ENCODE measurements around the gene ZDHHC14. TPM values are rescaled to one million over a fixed set of nuclear protein-coding genes. Genes with fewer than 3 reads are reported as not detected.
A peak's percentile ranks its signal among the peaks of the same experiment; 100 is the strongest.

The ZDHHC14 gene
- total and polyA plus RNA-seq, 7 donors, result 2.4 to 12.6 (median 9.6) TPM

DNA sequence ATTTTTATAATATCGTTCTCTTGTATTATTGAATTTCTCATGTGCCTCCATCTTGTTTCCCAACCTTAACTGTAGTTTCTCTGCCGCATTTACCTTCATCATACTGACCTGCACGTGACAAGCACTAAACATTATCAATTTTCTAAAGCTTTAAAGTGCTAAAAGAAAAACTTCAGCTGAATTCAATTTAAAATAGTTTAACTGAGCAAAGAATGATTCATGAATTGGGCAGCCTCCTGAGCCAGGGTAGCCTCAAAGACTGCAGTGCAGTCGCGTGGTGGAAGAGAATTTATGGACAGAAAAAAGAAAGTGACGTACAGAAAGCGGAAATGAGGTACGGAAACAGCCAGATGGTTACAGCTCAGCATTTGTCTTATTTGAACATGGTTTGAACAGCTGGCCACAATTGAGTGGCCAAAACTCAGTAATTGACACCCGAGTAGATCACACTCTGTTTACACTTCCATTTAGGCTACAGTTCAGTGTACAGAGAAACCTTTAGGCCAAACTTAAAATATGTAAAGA lies 4.2 kb upstream of the ZDHHC14 start:
- intact Hi-C loops (cut with DNase I), result no loop called here
- WGBS, 2 donors, result 75 to 77% methylated on average over 9 of the region's 9 CpGs

GRCh38 chr6:157379656-157380457 lies 1.1 kb upstream of the ZDHHC14 start:
- TF ChIP-seq POLR2AphosphoS5 (IDR thresholded peaks at IDR 0.05) (peak in 3 of 4 donors; percentile 44 to 52 (median 51)), EP300 (IDR thresholded peaks at IDR 0.05) (no peak)
- DNase-seq, result peak; percentile 94

More for the DNA sequence above, 4.2 kb upstream of the ZDHHC14 start:
- Histone ChIP-seq H3K27me3 (no peaks in the 10 kb centered on the region), H3K4me1 (peaks cover 0 to 7% (median 3%) of the 10 kb centered on the region in 4 donors), H3K4me3 (no peak overlapping the region), H3K36me3 (no peaks in the 10 kb centered on the region), H3K9me3 (no peaks in the 10 kb centered on the region), H3K27ac (no peak overlapping the region)
- TF ChIP-seq EP300 (IDR thresholded peaks at IDR 0.05) (no peak), POLR2AphosphoS5 (IDR thresholded peaks at IDR 0.05) (no peak), POLR2A (IDR thresholded peaks at IDR 0.05) (no peak)
- TF ChIP-seq, protein P1, sequence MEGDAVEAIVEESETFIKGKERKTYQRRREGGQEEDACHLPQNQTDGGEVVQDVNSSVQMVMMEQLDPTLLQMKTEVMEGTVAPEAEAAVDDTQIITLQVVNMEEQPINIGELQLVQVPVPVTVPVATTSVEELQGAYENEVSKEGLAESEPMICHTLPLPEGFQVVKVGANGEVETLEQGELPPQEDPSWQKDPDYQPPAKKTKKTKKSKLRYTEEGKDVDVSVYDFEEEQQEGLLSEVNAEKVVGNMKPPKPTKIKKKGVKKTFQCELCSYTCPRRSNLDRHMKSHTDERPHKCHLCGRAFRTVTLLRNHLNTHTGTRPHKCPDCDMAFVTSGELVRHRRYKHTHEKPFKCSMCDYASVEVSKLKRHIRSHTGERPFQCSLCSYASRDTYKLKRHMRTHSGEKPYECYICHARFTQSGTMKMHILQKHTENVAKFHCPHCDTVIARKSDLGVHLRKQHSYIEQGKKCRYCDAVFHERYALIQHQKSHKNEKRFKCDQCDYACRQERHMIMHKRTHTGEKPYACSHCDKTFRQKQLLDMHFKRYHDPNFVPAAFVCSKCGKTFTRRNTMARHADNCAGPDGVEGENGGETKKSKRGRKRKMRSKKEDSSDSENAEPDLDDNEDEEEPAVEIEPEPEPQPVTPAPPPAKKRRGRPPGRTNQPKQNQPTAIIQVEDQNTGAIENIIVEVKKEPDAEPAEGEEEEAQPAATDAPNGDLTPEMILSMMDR (IDR thresholded peaks at IDR 0.05), result no peak
- DNase-seq, result no peak

GRCh38 chr6:157380458-157380778 lies 572 bp upstream of the ZDHHC14 start:
- intact Hi-C loops (cut with DNase I), result loop anchor here (2.0 kb wide), 1 partner anchor 286 kb away; no protein-coding TSS in a partner anchor
- Histone ChIP-seq H3K4me1 (peaks cover 0 to 22% (median 12%) of the 10 kb centered on the region in 4 donors), H3K4me3 (peak overlapping the region; percentile 91 to 98 (median 92)), H3K27ac (peak overlapping the region; percentile 93 to 97 (median 95)), H3K9me3 (no peaks in the 10 kb centered on the region), H3K36me3 (no peaks in the 10 kb centered on the region), H3K27me3 (no peaks in the 10 kb centered on the region)
- no peak for DNase-seq
- 0% methylated on average over 28 of the region's 28 CpGs for WGBS, 2 donors
- TF ChIP-seq EP300 (IDR thresholded peaks at IDR 0.05), result no peak
- TF ChIP-seq POLR2AphosphoS5 (IDR thresholded peaks at IDR 0.05), result no peak
- TF ChIP-seq POLR2A (IDR thresholded peaks at IDR 0.05), result no peak
- TF ChIP-seq, protein P1 (IDR thresholded peaks at IDR 0.05), result no peak

More at GRCh38 chr6:157379656-157380457, 1.1 kb upstream of the ZDHHC14 start:
- intact Hi-C loops (cut with DNase I), result loop anchor here (2.0 kb wide), 1 partner anchor 287 kb away; no protein-coding TSS in a partner anchor
- Histone ChIP-seq H3K36me3 (no peaks in the 10 kb centered on the region), H3K4me3 (peak overlapping the region; percentile 91 to 98 (median 92)), H3K4me1 (peaks cover 0 to 22% (median 12%) of the 10 kb centered on the region in 4 donors), H3K9me3 (no peaks in the 10 kb centered on the region), H3K27me3 (no peaks in the 10 kb centered on the region), H3K27ac (peak overlapping the region; percentile 93 to 97 (median 95))
- 1% methylated on average over 45 of the region's 45 CpGs for WGBS, 2 donors

GRCh38 chr6:157381631-157382621 lies 936 bp downstream of the ZDHHC14 start:
- TF ChIP-seq, protein P1 (IDR thresholded peaks at IDR 0.05), result no peak
- TF ChIP-seq EP300 (IDR thresholded peaks at IDR 0.05) (no peak), POLR2AphosphoS5 (IDR thresholded peaks at IDR 0.05) (no peak), POLR2A (IDR thresholded peaks at IDR 0.05) (no peak)
- intact Hi-C loops (cut with DNase I), result loop anchor here (1.0 to 2.0 kb wide), 2 partner anchors 58 to 285 kb away; no protein-coding TSS in a partner anchor
- DNase-seq, result peak; percentile 77
- 0 to 1% methylated on average over 96 of the region's 96 CpGs for WGBS, 2 donors
- peak overlapping the region; percentile 91 to 98 (median 92) for H3K4me3 ChIP-seq
- H3K27ac ChIP-seq, result peak overlapping the region; percentile 93 to 97 (median 95)
- H3K9me3 ChIP-seq, result no peaks in the 10 kb centered on the region
- H3K27me3 ChIP-seq, result no peaks in the 10 kb centered on the region
- H3K36me3 ChIP-seq, result no peaks in the 10 kb centered on the region
- H3K4me1 ChIP-seq, result peaks cover 0 to 22% (median 12%) of the 10 kb centered on the region in 4 donors
